A549 (cell line): ENCODE measurements around the gene ETV3. TPM values are rescaled to one million over a fixed set of nuclear protein-coding genes. Genes with fewer than 3 reads are reported as not detected.

Source experiments
- ATAC-seq, 2 experiments: fragments of 200-7000 bp in 1 of 2; fragments of >200 bp in 1 of 2; cut with Nextera tagmentation in 1 of 2; cut with Tn5 transposase in 1 of 2; 3 replicates each; pipeline versions ENCODE4 v1.8.0 to v1.9.1; 2018 to 2020; ENCODE audit warnings: mild to moderate bottlenecking in 1 of 2, moderate library complexity in 1 of 2
- CTCF ChIA-PET: fragments of 300-600 bp; sonication (Branson Sonifier 250); formaldehyde crosslinking; extraction: SDS; loops from one replicate; lab custom pipeline; 2021; ENCODE audit warnings: antibody characterized with exemption, inconsistent platforms; lab: Yijun Ruan, JAX
- POLR2A ChIA-PET: fragments of 350-600 bp; formaldehyde crosslinking; extraction: SDS; loops from one replicate; lab custom pipeline; 2021; ENCODE audit warnings: antibody characterized with exemption, inconsistent platforms; lab: Yijun Ruan, JAX
- DNase-seq, 2 experiments: peaks; one replicate each; pipeline versions ENCODE4 v3.0.0 to v3.0.0-alpha.2; 2011 to 2016; ENCODE audit warnings: low read depth in 1 of 2, low spot score in 1 of 2
- FAIRE-seq: peaks from 2 replicates; lab custom pipeline; 2011; peaks lifted over from hg19 to GRCh38; lab: Jason Lieb, UNC
- H3K27ac ChIP-seq, 2 experiments: fragments of >200 bp; sonication (Bioruptor Twin); formaldehyde crosslinking; 3 replicates each; pipeline ENCODE4 v1.5.1; 2016 to 2017
- H3K4me1 ChIP-seq: fragments of >200 bp; sonication (Bioruptor Twin); formaldehyde crosslinking; 3 replicates; pipeline ENCODE4 v1.6.1; 2016
- H3K4me2 ChIP-seq: fragments of >200 bp; sonication (Bioruptor Twin); formaldehyde crosslinking; 3 replicates; pipeline ENCODE4 v1.6.1; 2016
- H3K4me3 ChIP-seq: fragments of >200 bp; sonication (Bioruptor Twin); formaldehyde crosslinking; 3 replicates; pipeline ENCODE4 v1.5.1; 2016
- H3K9me3 ChIP-seq: fragments of >200 bp; sonication (Bioruptor Twin); formaldehyde crosslinking; 3 replicates; pipeline ENCODE4 v1.6.1; 2016
- ATOH8 ChIP-seq: fragments of 250-450 bp; sonication (Bioruptor Pico); IDR thresholded peaks from 2 replicates; pipeline ENCODE4 v1.5.0; 2020; ENCODE audit warnings: low read depth, mild to moderate bottlenecking, moderate library complexity
- BHLHE40 ChIP-seq: IDR thresholded peaks from 2 replicates; pipeline ENCODE4 v1.6.1; 2012; ENCODE audit warnings: low read depth, low read length, inconsistent platforms
- CEBPB ChIP-seq, 2 experiments: fragments of >200 bp in 1 of 2; sonication (Bioruptor Twin) in 1 of 2; formaldehyde crosslinking in 1 of 2; IDR thresholded peaks; 2 replicates each; pipeline ENCODE4 v1.6.1; 2012 to 2016
- E2F6 ChIP-seq: IDR thresholded peaks from 2 replicates; pipeline ENCODE4 v1.6.1; 2012; ENCODE audit warnings: low read depth, borderline replicate concordance
- EHMT2 ChIP-seq: fragments of 200-600 bp; sonication (generic); IDR thresholded peaks from 2 replicates; pipeline ENCODE4 v1.6.1; 2016; ENCODE audit warnings: antibody characterized with exemption, low read depth, mild to moderate bottlenecking, moderate library complexity
- FOSB ChIP-seq: fragments of 250-450 bp; sonication (Bioruptor Pico); IDR thresholded peaks from 2 replicates; pipeline ENCODE4 v1.5.0; 2020; ENCODE audit warnings: mild to moderate bottlenecking, moderate library complexity
- FOXS1 ChIP-seq: fragments of 250-450 bp; sonication (Bioruptor Pico); IDR thresholded peaks from 2 replicates; pipeline ENCODE4 v1.5.0; 2020; ENCODE audit warnings: mild to moderate bottlenecking, moderate library complexity
- GATA3 ChIP-seq: IDR thresholded peaks from 2 replicates; pipeline ENCODE4 v1.6.1; 2012; ENCODE audit warnings: borderline replicate concordance
- HMGXB4 ChIP-seq: fragments of 250-450 bp; sonication (Bioruptor Pico); IDR thresholded peaks from 2 replicates; pipeline ENCODE4 v1.5.0; 2021; ENCODE audit warnings: mild to moderate bottlenecking, moderate library complexity, borderline replicate concordance
- HOXA7 ChIP-seq: fragments of 250-450 bp; sonication (Bioruptor Pico); IDR thresholded peaks from 2 replicates; pipeline ENCODE4 v1.5.0; 2020; ENCODE audit warnings: mild to moderate bottlenecking, moderate library complexity
- HOXB13 ChIP-seq: fragments of 250-450 bp; sonication (Bioruptor Pico); IDR thresholded peaks from 2 replicates; pipeline ENCODE4 v1.5.0; 2020; ENCODE audit warnings: low read depth, mild to moderate bottlenecking, moderate library complexity
- HOXB5 ChIP-seq: fragments of 250-450 bp; sonication (Bioruptor Pico); IDR thresholded peaks from 2 replicates; pipeline ENCODE4 v1.5.0; 2020; ENCODE audit warnings: mild to moderate bottlenecking, moderate library complexity
- JUN ChIP-seq, 2 experiments: fragments of >200 bp; sonication (Bioruptor Twin); formaldehyde crosslinking; IDR thresholded peaks; 2 replicates in 1 of 2; 3 replicates in 1 of 2; pipeline ENCODE4 v1.6.1; 2016 to 2017
- MAZ ChIP-seq: fragments of 150-350 bp; IDR thresholded peaks from 2 replicates; pipeline ENCODE4 v1.6.1; 2014; ENCODE audit warnings: antibody characterized with exemption, low read depth, low read length, borderline replicate concordance
- MYC ChIP-seq: IDR thresholded peaks from 2 replicates; pipeline ENCODE4 v1.6.1; 2012; ENCODE audit warnings: mild to moderate bottlenecking, inconsistent platforms, low read length, improper control_type of control experiment, borderline replicate concordance
- NFE2L2 ChIP-seq: fragments of 150-350 bp; conservative IDR thresholded peaks from 2 replicates; pipeline ENCODE4 v1.6.1; 2014; ENCODE audit warnings: low read length
- PHF8 ChIP-seq: fragments of 200-600 bp; sonication (generic); IDR thresholded peaks from 2 replicates; pipeline ENCODE4 v1.6.1; 2016; ENCODE audit warnings: low read depth, mild to moderate bottlenecking, antibody characterized with exemption, moderate library complexity, borderline replicate concordance
- RAD21 ChIP-seq, 2 experiments: fragments of >200 bp in 1 of 2; sonication (Bioruptor Twin) in 1 of 2; formaldehyde crosslinking in 1 of 2; IDR thresholded peaks in 1 of 2; conservative IDR thresholded peaks in 1 of 2; 2 replicates in 1 of 2; 3 replicates in 1 of 2; pipeline ENCODE4 v1.6.1; 2012 to 2018; ENCODE audit warnings: inconsistent platforms in 1 of 2
- RARB ChIP-seq: fragments of 250-450 bp; sonication (Bioruptor Pico); IDR thresholded peaks from 2 replicates; pipeline ENCODE4 v1.8.0; 2021; ENCODE audit warnings: mild to moderate bottlenecking, moderate library complexity
- REST ChIP-seq: fragments of 200-600 bp; sonication (generic); IDR thresholded peaks from 2 replicates; pipeline ENCODE4 v1.6.1; 2016; ENCODE audit warnings: antibody characterized with exemption, mild to moderate bottlenecking, moderate library complexity
- RFX5 ChIP-seq: fragments of 450-650 bp; IDR thresholded peaks from 2 replicates; pipeline ENCODE4 v1.7.1; 2014; ENCODE audit warnings: antibody characterized with exemption, mild to moderate bottlenecking, moderate library complexity
- SREBF2 ChIP-seq: fragments of 450-650 bp; IDR thresholded peaks from 2 replicates; pipeline ENCODE4 v1.6.1; 2014; ENCODE audit warnings: mild to moderate bottlenecking, moderate library complexity
- TFCP2L1 ChIP-seq: fragments of 250-450 bp; sonication (Bioruptor Pico); IDR thresholded peaks from 2 replicates; pipeline ENCODE4 v1.5.0; 2021; ENCODE audit warnings: mild to moderate bottlenecking
- ZNF302 ChIP-seq: fragments of 250-450 bp; sonication (Bioruptor Pico); IDR thresholded peaks from 2 replicates; pipeline ENCODE4 v1.9.0; 2021; ENCODE audit warnings: inconsistent platforms, mild to moderate bottlenecking, moderate library complexity
- WGBS: methylation state at CpG from one replicate; pipeline ENCODE4 v1.1.6; 2017; ENCODE audit errors: missing lambda C conversion rate; 5-methylcytosine and 5-hydroxymethylcytosine counted together
- polyA plus RNA-seq, 4 experiments: library from polyadenylated mRNA; depleted of rRNA in 3 of 4; stranded (reverse); fragments of >200 nt; fragmentation: RNase III in 1 of 4; extraction: RNeasy Plus Mini Kit Qiagen cat#74134 plus additional on column Dnase treatment in 1 of 4; gene quantifications; 2 replicates in 3 of 4; 3 replicates in 1 of 4; pipeline ENCODE4 v1.2.3, GENCODE V29; 2011 to 2017

Gene ETV3
- polyA plus RNA-seq, 2 of the 4 experiments (the other 2 are of a cell fraction), result 11.1 to 14.5 TPM

- TF ChIP-seq RAD21 (conservative IDR thresholded peaks at IDR 0.05 in 1 of 2, IDR thresholded peaks at IDR 0.05 in 1 of 2) (no peak), RARB (no peak), ATOH8 (no peak)
- TF ChIP-seq, all 56 proteins: peak for 0
Observed at GRCh38 chr1:157137408-157138219, 581 bp downstream of the ETV3 start (continued).

GRCh38 chr1:157137046-157137407 lies 1.2 kb downstream of the ETV3 start:
- ChIA-PET CTCF (interaction anchor here (0.9 to 6.3 kb wide), 9 partner anchors 10 to 976 kb away, joined by 3 to 51 read pairs (median 4); no protein-coding TSS in a partner anchor), POLR2A (no interaction called here)
- ATAC-seq (no peak; a peak in 1 of 6 replicates), DNase-seq (peak in 1 of 2 experiments; percentile 26), FAIRE-seq (no peak)
- H3K9me3 ChIP-seq, result no peaks in the 10 kb centered on the region
- TF ChIP-seq FOSB (no peak), GATA3 (no peak), MYC (no peak), FOXS1 (CRISPR knock-in tag) (no peak), HOXB5 (CRISPR knock-in tag) (no peak), ZNF302 (CRISPR knock-in tag) (no peak), HMGXB4 (CRISPR knock-in tag) (no peak), PHF8 (no peak), NFE2L2 (no peak), SREBF2 (no peak), TFCP2L1 (CRISPR knock-in tag) (no peak), MAZ (no peak), HOXA7 (CRISPR knock-in tag) (no peak), EHMT2 (no peak)
- H3K27ac ChIP-seq, result peak overlapping the region; percentile 91 to 98; a peak in 5 of 6 replicates
- H3K4me1 ChIP-seq, result peaks cover 14% of the 10 kb centered on the region
- H3K4me3 ChIP-seq, result peak overlapping the region; percentile 96
- 41% methylated on average over 4 of the region's 4 CpGs for WGBS
- peak overlapping the region; percentile 88 for H3K4me2 ChIP-seq

- peak; percentile 14 to 30 for DNase-seq
- H3K4me3 ChIP-seq, result 0 out of 3 replicates have a peak overlapping the region, but pooled peaks have one; percentile 96
- peak overlapping the region; percentile 88 for H3K4me2 ChIP-seq
- 47% methylated on average over 4 of the region's 4 CpGs for WGBS
- 0 out of 6 replicates have a peak overlapping the region, but pooled peaks of 1 of the 2 experiments have one; percentile 1 for H3K27ac ChIP-seq
- ATAC-seq, result no peak
- peaks cover 14% of the 10 kb centered on the region for H3K4me1 ChIP-seq
- TF ChIP-seq TFCP2L1 (CRISPR knock-in tag), result no peak
- TF ChIP-seq, all 56 proteins: peak for 0
- FAIRE-seq, result no peak
- ChIA-PET POLR2A (no interaction called here), CTCF (interaction anchor here (0.9 to 5.8 kb wide), 6 partner anchors 10 to 48 kb away, joined by 4 to 43 read pairs (median 8); no protein-coding TSS in a partner anchor)
- no peaks in the 10 kb centered on the region for H3K9me3 ChIP-seq
Observed at GRCh38 chr1:157136133-157136532, 2.1 kb downstream of the ETV3 start.

GRCh38 chr1:157135646-157136045 lies 2.5 kb downstream of the ETV3 start:
- H3K9me3 ChIP-seq, result no peaks in the 10 kb centered on the region
- H3K4me1 ChIP-seq, result peaks cover 14% of the 10 kb centered on the region
- DNase-seq (no peak), FAIRE-seq (no peak), ATAC-seq (no peak)
- peak overlapping the region; percentile 88; the same call in 2 of the 3 replicates for H3K4me2 ChIP-seq
- POLR2A ChIA-PET, result no interaction called here
- H3K27ac ChIP-seq, result no peak overlapping the region
- CTCF ChIA-PET, result interaction anchor here (1.3 to 5.8 kb wide), 6 partner anchors 11 to 360 kb away, joined by 3 to 43 read pairs (median 8); no protein-coding TSS in a partner anchor
- 70% methylated on average over 1 of the region's 1 CpG for WGBS
- H3K4me3 ChIP-seq, result no peak overlapping the region
- TF ChIP-seq E2F6 (no peak), BHLHE40 (no peak), REST (no peak), HOXB5 (CRISPR knock-in tag) (no peak), RFX5 (no peak), HOXB13 (CRISPR knock-in tag) (no peak), CEBPB (IDR thresholded peaks at IDR 0.05) (no peak), JUN (IDR thresholded peaks at IDR 0.05) (no peak)
